ENCODE results near the gene AHDC1. TPM values are rescaled to one million over a fixed set of nuclear protein-coding genes. Genes with fewer than 3 reads are reported as not detected.

Gene AHDC1
- total and polyA plus RNA-seq, 9 of the 15 experiments (the other 6 are each of a cell fraction or from before 2014, with no cell fraction given): 0.21 to 36.4 (median 4.7) TPM

DNA sequence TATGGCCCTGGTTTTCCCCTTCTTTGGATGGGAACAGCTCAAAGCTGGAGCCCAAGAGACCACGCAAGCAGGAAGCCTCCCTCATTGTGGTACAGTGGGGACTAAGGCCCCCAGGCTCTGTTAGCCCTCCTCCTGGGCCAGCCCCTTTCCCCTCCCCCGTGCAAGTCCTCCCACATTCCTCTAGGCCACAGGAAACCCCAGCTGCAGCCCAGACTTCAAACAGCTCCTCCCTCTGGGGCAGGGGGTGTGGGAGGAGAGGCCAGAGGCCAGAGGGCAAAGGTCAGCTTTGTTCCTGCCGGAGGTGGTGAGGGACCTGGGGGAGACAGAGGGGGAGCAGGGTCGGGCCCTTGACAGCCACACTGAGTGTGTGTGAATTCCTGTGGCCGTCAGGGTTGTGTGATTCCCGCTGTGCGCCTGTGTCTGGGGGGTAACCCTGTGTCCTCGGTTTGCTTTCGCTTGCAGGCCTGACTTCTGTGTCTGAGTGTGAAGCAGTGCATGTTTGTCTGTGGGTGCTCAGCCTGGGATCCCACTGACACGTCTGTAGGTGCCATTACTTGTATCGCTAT is 3.4 kb upstream of the AHDC1 start:
- no peaks in the 10 kb centered on the region for H3K36me3 ChIP-seq (ENCODE audit: control insufficient read depth, insufficient read depth, low read length)
- CTCF ChIA-PET (ENCODE audit: low intra/inter-chr PET ratio): interaction anchor here (0.7 to 5.2 kb wide), 13 partner anchors 50 to 561 kb away, joined by 3 to 157 read pairs (median 6); no protein-coding TSS in a partner anchor
- ATAC-seq (peak; percentile 37), FAIRE-seq (peak; percentile 42), DNase-seq (ENCODE audit: extremely low read depth in 1 of 4, low spot score in 3 of 4) (peak; percentile 77 to 89 (median 84))
- no peak overlapping the region for H3K4me3 ChIP-seq
- H3K9me1 ChIP-seq (ENCODE audit: control insufficient read depth, insufficient read depth, low read length): peaks cover 3% of the 10 kb centered on the region
- intact Hi-C loops (cut with micrococcal nuclease): loop anchor here (5.0 kb wide), 3 partner anchors 100 to 310 kb away; no protein-coding TSS in a partner anchor
- no peaks in the 10 kb centered on the region for H3K9me3 ChIP-seq (replicated peaks; ENCODE audit: control insufficient read depth, insufficient read depth, low read depth, low read length)
- H3K79me2 ChIP-seq (ENCODE audit: control insufficient read depth, insufficient read depth, low read length): peaks cover 15% of the 10 kb centered on the region
- in situ Hi-C loops (cut with MboI): loop anchor here (5.0 to 25.0 kb wide), 4 partner anchors 53 to 495 kb away; no protein-coding TSS in a partner anchor
- peak overlapping the region; percentile 33; the same call in 1 of the 3 replicates for H3K27ac ChIP-seq (ENCODE audit: extremely low read depth, low read depth, low read length)
- POLR2A ChIA-PET: interaction anchor here (0.6 to 1.4 kb wide), 15 partner anchors 8 to 300 kb away, joined by 3 to 6 read pairs (median 4); no protein-coding TSS in a partner anchor
- H3K27me3 ChIP-seq (ENCODE audit: control insufficient read depth in 2 of 2, insufficient read depth in 2 of 2, low read length in 2 of 2): peaks cover 9 to 25% of the 10 kb centered on the region in 2 experiments; a peak in 3 of 5 replicates
- H3K4me1 ChIP-seq (replicated peaks in 1 of 2; ENCODE audit: control insufficient read depth in 2 of 2, insufficient read depth in 2 of 2, low read length in 2 of 2): peaks cover 37 to 38% of the 10 kb centered on the region in 2 experiments
- H3K9ac ChIP-seq (ENCODE audit: insufficient read depth in 1 of 2, low read depth in 2 of 2, low read length in 2 of 2): peak overlapping the region; percentile 14 to 80; a peak in 3 of 4 replicates
- BruUV-seq (replicated peaks): no TSS peak
- peak overlapping the region; percentile 66 for H2AFZ ChIP-seq (ENCODE audit: low read depth, low read length)
- H3K4me2 ChIP-seq (ENCODE audit: insufficient read depth, low read length): peak overlapping the region; percentile 27; the same call in 1 of the 2 replicates
- 40% methylated on average over 11 of the region's 11 CpGs for WGBS (ENCODE audit: insufficient coverage, low coverage, missing lambda C conversion rate)
- peaks cover 6% of the 10 kb centered on the region; the same call in 1 of the 2 replicates for H4K20me1 ChIP-seq (replicated peaks; ENCODE audit: control insufficient read depth, insufficient read depth, low read length)
- TF ChIP-seq CREM (IDR thresholded peaks at IDR 0.05; ENCODE audit: low read depth): peak; percentile 25; the same call in 1 of the 2 replicates
- TF ChIP-seq, protein P1, sequence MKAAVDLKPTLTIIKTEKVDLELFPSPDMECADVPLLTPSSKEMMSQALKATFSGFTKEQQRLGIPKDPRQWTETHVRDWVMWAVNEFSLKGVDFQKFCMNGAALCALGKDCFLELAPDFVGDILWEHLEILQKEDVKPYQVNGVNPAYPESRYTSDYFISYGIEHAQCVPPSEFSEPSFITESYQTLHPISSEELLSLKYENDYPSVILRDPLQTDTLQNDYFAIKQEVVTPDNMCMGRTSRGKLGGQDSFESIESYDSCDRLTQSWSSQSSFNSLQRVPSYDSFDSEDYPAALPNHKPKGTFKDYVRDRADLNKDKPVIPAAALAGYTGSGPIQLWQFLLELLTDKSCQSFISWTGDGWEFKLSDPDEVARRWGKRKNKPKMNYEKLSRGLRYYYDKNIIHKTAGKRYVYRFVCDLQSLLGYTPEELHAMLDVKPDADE (conservative IDR thresholded peaks at IDR 0.05; ENCODE audit: control insufficient read depth, low read depth, low read length): peak; percentile 40; the same call in 1 of the 2 replicates
- no peak for TF ChIP-seq ESRRA (IDR thresholded peaks at IDR 0.05; ENCODE audit: borderline replicate concordance, low read depth)
- TF ChIP-seq ZNF830 (CRISPR knock-in tag; IDR thresholded peaks at IDR 0.05): no peak
- peak; percentile 56; the same call in 1 of the 2 replicates for TF ChIP-seq KLF16 (IDR thresholded peaks at IDR 0.05)
- peak; percentile 73 for TF ChIP-seq MTA2 (IDR thresholded peaks at IDR 0.05; ENCODE audit: low read depth)
- TF ChIP-seq TCF3 (CRISPR knock-in tag; IDR thresholded peaks at IDR 0.05): peak; percentile 10; the same call in 1 of the 2 replicates
- TF ChIP-seq, protein P2, sequence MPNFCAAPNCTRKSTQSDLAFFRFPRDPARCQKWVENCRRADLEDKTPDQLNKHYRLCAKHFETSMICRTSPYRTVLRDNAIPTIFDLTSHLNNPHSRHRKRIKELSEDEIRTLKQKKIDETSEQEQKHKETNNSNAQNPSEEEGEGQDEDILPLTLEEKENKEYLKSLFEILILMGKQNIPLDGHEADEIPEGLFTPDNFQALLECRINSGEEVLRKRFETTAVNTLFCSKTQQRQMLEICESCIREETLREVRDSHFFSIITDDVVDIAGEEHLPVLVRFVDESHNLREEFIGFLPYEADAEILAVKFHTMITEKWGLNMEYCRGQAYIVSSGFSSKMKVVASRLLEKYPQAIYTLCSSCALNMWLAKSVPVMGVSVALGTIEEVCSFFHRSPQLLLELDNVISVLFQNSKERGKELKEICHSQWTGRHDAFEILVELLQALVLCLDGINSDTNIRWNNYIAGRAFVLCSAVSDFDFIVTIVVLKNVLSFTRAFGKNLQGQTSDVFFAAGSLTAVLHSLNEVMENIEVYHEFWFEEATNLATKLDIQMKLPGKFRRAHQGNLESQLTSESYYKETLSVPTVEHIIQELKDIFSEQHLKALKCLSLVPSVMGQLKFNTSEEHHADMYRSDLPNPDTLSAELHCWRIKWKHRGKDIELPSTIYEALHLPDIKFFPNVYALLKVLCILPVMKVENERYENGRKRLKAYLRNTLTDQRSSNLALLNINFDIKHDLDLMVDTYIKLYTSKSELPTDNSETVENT (CRISPR knock-in tag; IDR thresholded peaks at IDR 0.05): no peak
- no peak for TF ChIP-seq MCM7 (IDR thresholded peaks at IDR 0.05)
- TF ChIP-seq ZNF696 (CRISPR knock-in tag; conservative IDR thresholded peaks at IDR 0.05): no peak
- no peak for TF ChIP-seq ZNF764 (CRISPR knock-in tag; IDR thresholded peaks at IDR 0.05; ENCODE audit: low read depth)
- no peak for TF ChIP-seq ATF7 (IDR thresholded peaks at IDR 0.05)
- TF ChIP-seq PHF8 (IDR thresholded peaks at IDR 0.05; ENCODE audit: borderline replicate concordance, low read length): peak; percentile 12; the same call in 1 of the 2 replicates
- TF ChIP-seq CBFA2T3 (IDR thresholded peaks at IDR 0.05): peak; percentile 61
- TF ChIP-seq LEF1 (IDR thresholded peaks at IDR 0.05): peak; percentile 49; the same call in 1 of the 2 replicates
- TF ChIP-seq NR0B1 (IDR thresholded peaks at IDR 0.05; ENCODE audit: partially characterized antibody): no peak

Data from K562 (cell line).